Brain microvascular endothelial cell (primary cell): ENCODE measurements around the gene NEGR1.

Experiments
- DNase-seq: peaks from one replicate; pipeline ENCODE4 v3.0.0-alpha.2; 2020
- H3K27ac ChIP-seq: fragments of 250-450 bp; sonication (Bioruptor Pico); 2 replicates; pipeline ENCODE4 v1.5.1; 2020; ENCODE audit warnings: mild to moderate bottlenecking, moderate library complexity
- H3K27me3 ChIP-seq: fragments of 250-450 bp; sonication (Bioruptor Pico); replicated peaks from 2 replicates; pipeline ENCODE4 v1.5.1; 2020; ENCODE audit warnings: mild to moderate bottlenecking
- H3K36me3 ChIP-seq: fragments of 250-450 bp; sonication (Bioruptor Pico); replicated peaks from 2 replicates; pipeline ENCODE4 v1.5.1; 2020; ENCODE audit warnings: mild to moderate bottlenecking
- H3K4me3 ChIP-seq: 2 replicates; pipeline ENCODE4 v1.5.1; 2011; ENCODE audit warnings: low read depth, mild to moderate bottlenecking, control low read depth, low read length, moderate library complexity
- in situ Hi-C: cut with HindIII; loops from 2 replicates; pipeline ENCODE4 v1.10.0; 2017; ENCODE audit warnings: low sequenced_read_pairs, low pct_ligation_motif_present
- TF ChIP-seq, protein P1 (sequence below): IDR thresholded peaks from 2 replicates; pipeline ENCODE4 v1.5.1; 2011; ENCODE audit warnings: low read depth, mild to moderate bottlenecking, moderate library complexity, low read length, control low read depth, inconsistent platforms; ENCODE audit errors: missing control alignments

The NEGR1 gene

DNA sequence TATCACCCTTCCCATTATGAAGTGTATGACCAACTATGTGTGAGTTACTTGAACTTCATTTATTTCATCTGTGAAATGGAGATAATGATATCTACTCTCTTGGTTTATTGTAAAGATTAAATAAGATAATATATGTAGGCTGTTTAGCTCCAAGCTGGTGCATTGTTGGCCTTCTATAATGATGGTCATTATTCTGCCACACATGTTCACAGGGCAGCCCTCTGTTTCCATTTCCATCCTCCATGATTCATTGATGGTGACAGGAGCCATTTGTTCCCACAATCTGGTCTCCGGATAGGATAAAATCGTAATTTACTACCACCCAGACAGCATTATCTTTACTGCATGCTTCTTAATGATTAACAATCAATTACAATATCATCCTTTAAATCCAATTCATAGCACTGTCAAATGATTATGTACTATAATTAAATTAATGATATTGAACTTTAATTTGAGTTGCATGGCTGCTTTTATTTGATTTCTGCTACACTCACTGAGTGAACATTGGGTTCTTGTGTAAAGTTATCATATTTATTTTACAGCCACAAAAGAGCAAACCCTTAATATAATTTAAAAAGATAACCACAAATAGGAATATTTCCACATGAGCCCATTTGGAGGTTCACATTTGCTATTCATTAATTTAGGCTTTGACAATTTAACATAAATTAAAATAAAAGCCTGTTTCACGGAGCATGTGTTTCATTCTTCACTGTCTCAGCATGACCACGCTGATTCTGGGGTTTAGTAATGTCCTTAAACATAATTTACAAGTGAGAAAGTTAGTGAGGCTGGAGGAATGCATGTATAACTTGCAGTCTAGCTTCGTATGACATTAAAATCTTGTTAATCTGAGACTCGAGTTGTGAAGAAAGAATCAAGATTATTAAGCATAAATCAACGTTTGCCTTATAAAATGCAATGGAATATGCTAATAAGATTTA is 605.1 kb downstream of the NEGR1 start:
- no peak overlapping the region for H3K27ac ChIP-seq
- H3K36me3 ChIP-seq = no peaks in the 10 kb centered on the region
- H3K27me3 ChIP-seq = no peaks in the 10 kb centered on the region
- in situ Hi-C loops = no loop called here
- no peak overlapping the region for H3K4me3 ChIP-seq
- no peak for DNase-seq
- TF ChIP-seq, protein P1, sequence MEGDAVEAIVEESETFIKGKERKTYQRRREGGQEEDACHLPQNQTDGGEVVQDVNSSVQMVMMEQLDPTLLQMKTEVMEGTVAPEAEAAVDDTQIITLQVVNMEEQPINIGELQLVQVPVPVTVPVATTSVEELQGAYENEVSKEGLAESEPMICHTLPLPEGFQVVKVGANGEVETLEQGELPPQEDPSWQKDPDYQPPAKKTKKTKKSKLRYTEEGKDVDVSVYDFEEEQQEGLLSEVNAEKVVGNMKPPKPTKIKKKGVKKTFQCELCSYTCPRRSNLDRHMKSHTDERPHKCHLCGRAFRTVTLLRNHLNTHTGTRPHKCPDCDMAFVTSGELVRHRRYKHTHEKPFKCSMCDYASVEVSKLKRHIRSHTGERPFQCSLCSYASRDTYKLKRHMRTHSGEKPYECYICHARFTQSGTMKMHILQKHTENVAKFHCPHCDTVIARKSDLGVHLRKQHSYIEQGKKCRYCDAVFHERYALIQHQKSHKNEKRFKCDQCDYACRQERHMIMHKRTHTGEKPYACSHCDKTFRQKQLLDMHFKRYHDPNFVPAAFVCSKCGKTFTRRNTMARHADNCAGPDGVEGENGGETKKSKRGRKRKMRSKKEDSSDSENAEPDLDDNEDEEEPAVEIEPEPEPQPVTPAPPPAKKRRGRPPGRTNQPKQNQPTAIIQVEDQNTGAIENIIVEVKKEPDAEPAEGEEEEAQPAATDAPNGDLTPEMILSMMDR = no peak

DNA sequence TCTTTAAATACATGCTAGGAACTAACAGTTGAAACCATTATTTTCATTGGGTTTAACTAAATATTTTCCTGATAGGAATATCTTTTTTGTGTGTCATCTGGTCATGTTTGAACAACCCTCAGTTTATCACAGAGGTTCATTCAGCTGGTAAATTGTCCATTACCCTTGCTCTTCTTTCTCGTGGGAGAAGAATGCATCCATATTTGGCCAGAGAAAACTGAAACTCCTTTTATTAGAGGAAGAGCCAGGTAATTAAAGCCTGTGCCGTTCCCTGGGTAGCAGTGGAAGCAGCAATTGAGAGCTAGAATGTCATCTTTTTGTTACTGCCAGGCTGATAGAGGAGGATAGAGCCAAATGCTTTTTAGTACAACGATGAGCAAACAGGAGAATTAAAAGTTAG is 614.3 kb downstream of the NEGR1 start:
- Histone ChIP-seq H3K4me3 (no peak overlapping the region), H3K36me3 (no peaks in the 10 kb centered on the region), H3K27ac (no peak overlapping the region), H3K27me3 (no peaks in the 10 kb centered on the region)
- TF ChIP-seq, protein P1 = no peak
- in situ Hi-C loops = no loop called here
- no peak for DNase-seq

DNA sequence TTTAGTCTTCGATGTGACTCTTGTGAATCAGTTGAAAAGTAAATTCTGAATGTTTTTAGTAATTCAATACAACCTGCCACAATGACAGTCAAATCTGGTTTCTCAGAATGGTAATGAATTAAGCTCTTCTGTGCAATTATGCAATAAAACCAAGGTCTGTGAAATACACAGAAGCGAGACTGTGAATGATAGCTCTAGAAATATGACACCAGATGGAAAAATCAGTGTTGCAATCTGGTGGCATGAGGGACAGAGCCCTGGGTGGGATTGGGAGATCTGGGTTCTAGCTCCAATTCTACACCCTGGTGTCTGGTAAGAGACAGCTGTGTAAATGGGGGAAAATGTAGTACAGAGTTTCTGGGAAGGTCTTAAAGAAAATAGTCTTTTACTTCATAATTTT is 615.1 kb downstream of the NEGR1 start:
- no peak overlapping the region for H3K4me3 ChIP-seq
- H3K27ac ChIP-seq = no peak overlapping the region
- in situ Hi-C loops = no loop called here
- no peaks in the 10 kb centered on the region for H3K27me3 ChIP-seq
- H3K36me3 ChIP-seq = no peaks in the 10 kb centered on the region
- no peak for DNase-seq
- TF ChIP-seq, protein P1 = no peak

DNA sequence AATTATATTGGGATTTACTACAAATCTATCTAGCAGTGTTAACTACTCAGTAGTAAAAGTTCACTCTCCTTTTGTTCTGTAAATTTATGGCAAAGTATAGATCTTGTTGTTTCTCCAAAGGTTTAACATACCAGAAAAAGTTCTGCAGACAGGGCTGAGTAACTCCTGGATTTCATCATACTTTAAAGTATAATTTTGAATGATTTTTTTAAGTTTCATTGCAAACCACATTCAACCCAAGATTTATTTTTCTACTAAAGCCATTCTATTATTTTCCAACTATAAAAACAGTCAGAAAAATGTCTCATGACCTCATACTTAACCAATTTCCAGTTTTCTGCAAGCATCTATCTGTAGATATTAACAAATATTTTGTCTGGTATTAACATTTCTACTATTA is 615.7 kb downstream of the NEGR1 start:
- TF ChIP-seq, protein P1 = no peak
- Histone ChIP-seq H3K27me3 (no peaks in the 10 kb centered on the region), H3K36me3 (no peaks in the 10 kb centered on the region), H3K4me3 (no peak overlapping the region), H3K27ac (no peak overlapping the region)
- DNase-seq = no peak
- in situ Hi-C loops = no loop called here

DNA sequence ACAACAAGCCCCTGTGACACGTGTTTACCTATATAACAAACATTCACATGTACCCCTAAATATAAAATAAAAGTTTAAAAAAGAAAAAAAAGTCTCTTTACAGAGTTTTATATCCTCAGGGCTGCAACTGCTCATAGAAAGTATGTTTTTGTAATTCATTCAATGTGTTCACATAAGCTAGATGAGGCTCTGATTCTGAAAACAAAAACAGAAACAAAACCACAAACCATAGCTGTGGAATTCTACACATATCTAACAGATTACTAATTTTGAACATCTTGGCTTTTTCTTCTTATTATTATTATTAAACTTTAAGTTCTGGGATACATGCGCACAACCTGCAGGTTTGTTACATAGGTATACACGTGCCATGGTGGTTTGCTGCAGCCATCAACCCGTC is 621.9 kb downstream of the NEGR1 start:
- H3K36me3 ChIP-seq = no peaks in the 10 kb centered on the region
- TF ChIP-seq, protein P1 = no peak
- no peak overlapping the region for H3K4me3 ChIP-seq
- H3K27me3 ChIP-seq = no peaks in the 10 kb centered on the region
- H3K27ac ChIP-seq = no peak overlapping the region
- no peak for DNase-seq
- in situ Hi-C loops = no loop called here
